ENCODE measurements around the gene SPSB4. TPM values are rescaled to one million over a fixed set of nuclear protein-coding genes. Genes with fewer than 3 reads are reported as not detected.

Gene SPSB4
- total and polyA plus RNA-seq, 2 of the 8 experiments (the other 6 are each of a cell fraction or from before 2014, with no cell fraction given): 15.1 to 17.2 TPM

- TF ChIP-seq CHD7 (IDR thresholded peaks at IDR 0.05; ENCODE audit: insufficient replicate concordance, low read length) (no peak), MAFK (IDR thresholded peaks at IDR 0.05; ENCODE audit: low read depth, low read length) (no peak), EP300 (IDR thresholded peaks at IDR 0.05; ENCODE audit: borderline replicate concordance in 1 of 2, low read depth in 2 of 2, low read length in 2 of 2) (no peak), SRF (IDR thresholded peaks at IDR 0.05; ENCODE audit: low read depth, low read length) (no peak), ASH2L (IDR thresholded peaks at IDR 0.05; ENCODE audit: low read length) (no peak), RBBP5 (IDR thresholded peaks at IDR 0.05; ENCODE audit: borderline replicate concordance, low read depth, low read length) (no peak), SP4 (IDR thresholded peaks at IDR 0.05; ENCODE audit: low read length) (no peak), SP1 (IDR thresholded peaks at IDR 0.05; ENCODE audit: low read depth, low read length) (no peak), EZH2 (IDR thresholded peaks at IDR 0.05; ENCODE audit: low read depth, low read length, severe bottlenecking) (no peak), CHD1 (IDR thresholded peaks at IDR 0.05; ENCODE audit: low read depth, low read length) (no peak), ATF2 (IDR thresholded peaks at IDR 0.05; ENCODE audit: low read length) (no peak)
These were observed 132.5 kb downstream of the SPSB4 start (continued) for GRCh38 chr3:141183606-141184005.

Data from H1 (cell line).